Gastroesophageal sphincter (tissue), 3 donors: ENCODE results near the gene FIGN.

Experiments used
- CTCF ChIP-seq, 4 experiments: fragments of 200-600 bp in 2 of 4; fragments of 450-650 bp in 2 of 4; sonication (generic) in 1 of 4; IDR thresholded peaks; one replicate each; pipeline ENCODE4 v1.5.1; 2017 to 2019; ENCODE audit warnings: antibody characterized with exemption in 4 of 4, mild to moderate bottlenecking in 2 of 4, moderate library complexity in 2 of 4
- EP300 ChIP-seq: sonication (generic); formaldehyde crosslinking; IDR thresholded peaks from one replicate; pipeline ENCODE4 v1.6.1; 2017; ENCODE audit warnings: antibody characterized with exemption, mild to moderate bottlenecking
- POLR2A ChIP-seq, 2 donors: fragments of 450-650 bp; IDR thresholded peaks; one replicate each; pipeline ENCODE4 v1.6.1; 2017; ENCODE audit warnings: antibody characterized with exemption in 2 of 2, mild to moderate bottlenecking in 2 of 2, moderate library complexity in 1 of 2
- POLR2AphosphoS5 ChIP-seq: sonication (generic); formaldehyde crosslinking; IDR thresholded peaks from one replicate; pipeline ENCODE4 v1.6.1; 2017; ENCODE audit warnings: antibody characterized with exemption

GRCh38 chr2:163713534-163714311 lies 22.1 kb downstream of the FIGN start:
- TF ChIP-seq CTCF (IDR thresholded peaks at IDR 0.05) (no peak), POLR2A (IDR thresholded peaks at IDR 0.05) (no peak), POLR2AphosphoS5 (no peak), EP300 (no peak)
